NCI-H2227 (cell line): ENCODE results near the gene DMD.
"Not testable (repeated sequence)": the region's sequence is repeated elsewhere in the genome, so short reads cannot be mapped to it uniquely, and the experiment has no call there.

ENCODE experiments used
- DNase-seq: peaks from one replicate; lab custom pipeline; 2025; ENCODE audit not compliant: unreplicated experiment; lab: John Stamatoyannopoulos, UW

Gene DMD

DNA sequence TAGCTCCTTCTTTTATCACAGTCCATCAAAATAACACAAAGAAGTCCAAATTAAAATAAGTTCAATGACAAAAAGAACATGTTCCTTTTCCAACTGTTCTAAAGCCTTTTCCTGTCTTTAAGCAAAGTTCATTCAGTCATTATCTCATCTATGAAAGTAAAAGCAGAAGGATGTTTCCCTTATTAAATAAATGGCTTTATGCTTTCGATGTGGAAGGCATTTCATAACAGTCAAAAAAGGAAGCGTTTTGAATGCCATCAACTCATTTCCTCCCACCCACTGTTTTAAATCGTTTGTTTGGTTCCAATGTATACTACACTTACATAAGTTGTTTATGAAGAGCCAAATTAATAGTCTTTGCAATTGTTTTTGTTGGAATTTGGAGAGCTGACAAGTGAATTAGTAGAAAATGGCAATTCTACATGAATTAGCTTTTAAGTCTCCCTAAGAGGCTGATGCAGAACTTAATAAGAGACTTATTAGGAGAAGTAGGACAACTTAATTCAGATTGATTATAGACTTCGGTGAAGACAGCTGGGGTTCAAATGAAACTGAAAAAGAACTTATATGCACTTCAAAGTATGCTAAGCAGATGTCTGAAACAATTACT, 1746.9 kb downstream of the DMD start:
- no peak for DNase-seq

GRCh38 chrX:31461266-31461665, 1750.1 kb downstream of the DMD start:
- no peak for DNase-seq

- DNase-seq: no peak
Observed at GRCh38 chrX:31459361-31459760, 1752.0 kb downstream of the DMD start.

DNA sequence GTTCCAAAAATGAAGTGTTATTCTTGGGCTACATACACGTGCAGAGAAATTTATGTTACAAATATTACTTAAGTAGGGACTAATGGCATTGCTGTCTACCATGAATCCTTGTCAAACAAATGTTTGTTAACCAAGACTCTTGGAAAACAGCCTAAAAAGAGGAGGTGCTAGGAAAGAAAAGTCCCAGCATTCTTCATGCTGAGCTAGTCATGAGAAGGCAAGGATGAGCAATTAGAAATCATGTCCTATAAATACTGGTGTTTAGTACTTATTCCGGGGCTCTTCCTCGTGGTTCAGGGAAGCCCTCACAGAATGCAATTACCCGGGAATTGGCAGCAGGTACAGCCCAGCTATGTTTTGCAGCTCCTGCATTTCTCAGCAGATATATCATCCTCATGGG, 1761.4 kb downstream of the DMD start:
- DNase-seq: no peak

- DNase-seq: no peak
Observed at GRCh38 chrX:31449081-31449480, 1762.3 kb downstream of the DMD start.

- no peak for DNase-seq
Observed at GRCh38 chrX:31445542-31445941, 1765.8 kb downstream of the DMD start.

DNA sequence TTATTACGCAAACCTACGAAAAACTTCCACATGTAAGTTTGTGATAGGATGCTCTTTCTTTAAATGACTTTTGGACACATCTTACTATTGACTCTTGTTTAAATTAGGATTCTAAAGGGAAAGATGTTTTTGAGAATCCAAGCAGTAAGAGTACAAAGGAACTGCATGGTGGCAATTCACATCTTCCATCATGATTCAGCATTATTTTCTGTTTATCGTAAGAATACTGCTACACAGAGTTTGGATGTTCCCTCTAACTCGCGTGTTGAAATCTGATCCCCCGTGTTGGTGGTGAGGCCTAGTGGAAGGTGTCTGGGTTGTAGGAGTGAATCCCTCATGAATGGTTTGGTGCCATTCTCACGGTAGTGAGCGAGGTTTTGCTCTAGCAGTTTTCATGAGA, 1767.7 kb downstream of the DMD start:
- no peak for DNase-seq

DNA sequence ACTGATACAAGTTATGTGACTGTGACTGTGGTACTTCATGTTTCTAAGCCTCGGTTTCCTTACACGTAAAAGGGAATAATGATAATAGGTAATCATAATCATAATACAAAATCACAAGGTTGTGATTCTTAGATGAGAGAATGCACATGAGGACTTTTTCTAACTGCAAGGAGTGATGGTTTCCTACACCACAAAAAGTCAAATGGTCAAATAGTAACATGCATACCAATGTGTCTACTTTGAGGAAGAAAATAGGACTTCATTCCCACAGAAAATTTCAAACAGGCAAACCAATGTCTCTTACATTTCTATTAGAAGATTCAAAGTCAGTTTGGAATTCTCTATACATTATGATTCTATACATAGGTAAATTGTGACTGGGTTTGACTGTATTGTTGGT, 1770.8 kb downstream of the DMD start:
- no peak for DNase-seq

DNA sequence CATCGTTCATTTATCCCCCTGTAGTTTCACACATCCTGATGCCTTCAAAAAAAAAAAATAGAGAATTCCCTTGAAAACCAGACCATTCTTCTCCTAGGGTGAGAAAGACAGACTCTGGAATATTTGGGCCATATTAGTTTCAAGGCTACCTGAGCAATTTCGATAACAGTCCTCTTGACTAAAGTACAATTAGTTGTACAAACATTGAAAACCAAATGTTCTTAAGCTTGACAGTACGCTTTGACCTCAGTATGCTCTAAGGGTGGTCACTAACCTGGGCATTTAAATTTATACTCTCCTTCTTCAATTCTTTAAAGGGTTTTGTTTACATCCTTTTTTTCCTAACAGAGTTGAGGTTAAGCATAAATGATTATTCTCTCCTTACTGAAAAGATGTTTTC, 1774.9 kb downstream of the DMD start:
- no peak for DNase-seq

GRCh38 chrX:31435592-31435991, 1775.8 kb downstream of the DMD start:
- DNase-seq: no peak

- no peak for DNase-seq
Observed at GRCh38 chrX:31433856-31434255, 1777.5 kb downstream of the DMD start.

DNA sequence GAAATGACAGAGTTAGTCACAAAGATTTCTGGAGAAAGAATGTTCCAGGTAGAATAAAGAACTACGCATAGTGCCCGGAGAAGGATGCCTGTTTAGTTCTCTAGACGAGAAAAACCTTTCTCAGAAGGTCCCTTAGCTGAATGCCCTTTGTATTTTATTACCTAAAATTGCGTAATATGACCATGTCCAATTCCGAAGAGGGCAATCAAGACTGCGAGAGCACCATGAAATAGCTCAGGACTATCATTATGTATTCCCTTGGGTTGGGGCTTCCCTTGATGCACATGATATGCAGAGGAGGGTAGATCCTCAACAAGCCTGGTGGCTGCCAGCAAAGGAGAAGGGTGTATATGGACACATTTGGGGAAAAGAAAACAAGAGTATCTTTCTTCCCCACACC, 1781.4 kb downstream of the DMD start:
- no peak for DNase-seq

DNA sequence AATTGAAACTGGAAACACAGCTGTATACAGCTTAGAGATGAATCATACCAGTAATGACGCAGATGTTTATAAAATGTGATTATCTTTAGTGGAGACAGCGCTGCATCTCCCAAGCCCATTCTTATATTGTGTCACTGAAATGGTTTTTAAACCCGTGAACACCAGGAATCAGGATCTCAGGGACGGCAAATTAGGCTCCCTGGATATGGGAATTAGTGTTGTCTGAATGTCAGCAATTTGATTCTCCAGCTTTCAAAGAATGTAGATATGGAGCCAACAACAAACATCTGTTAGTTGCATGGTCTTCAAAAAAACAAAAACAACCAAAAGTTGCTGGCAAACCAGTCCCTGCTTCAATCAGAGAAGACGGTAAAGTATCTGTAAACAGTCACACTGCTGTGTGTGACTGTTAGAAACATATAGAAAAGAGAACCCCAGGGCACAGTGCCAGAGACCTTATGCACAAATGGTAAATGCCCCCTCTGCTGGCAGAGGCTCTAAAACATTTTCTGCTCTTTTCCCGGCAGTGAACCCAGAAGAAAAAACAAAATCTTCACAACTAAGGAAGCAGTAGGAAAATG, 1787.7 kb downstream of the DMD start:
- no peak for DNase-seq

DNA sequence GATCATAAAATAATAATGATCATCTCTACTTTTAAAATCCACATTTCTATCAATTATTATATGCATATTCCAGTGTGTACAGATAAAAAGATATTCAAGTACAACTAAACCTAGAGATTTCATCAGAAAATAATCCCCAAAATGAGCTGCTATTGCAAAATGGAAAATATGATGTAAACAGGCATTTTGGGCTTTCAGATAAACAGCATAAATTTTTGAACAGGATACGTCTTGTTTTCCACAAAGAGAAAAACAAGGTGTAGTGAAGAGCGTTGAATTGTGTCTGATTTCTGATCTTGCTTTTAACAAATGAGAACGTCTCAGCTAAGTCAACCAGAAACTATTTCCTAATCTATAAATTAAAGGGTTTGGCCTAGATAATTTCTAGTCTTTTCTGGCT, 1789.9 kb downstream of the DMD start:
- DNase-seq: no peak

- DNase-seq: no peak
Observed at GRCh38 chrX:31420711-31421151, 1790.6 kb downstream of the DMD start.

DNA sequence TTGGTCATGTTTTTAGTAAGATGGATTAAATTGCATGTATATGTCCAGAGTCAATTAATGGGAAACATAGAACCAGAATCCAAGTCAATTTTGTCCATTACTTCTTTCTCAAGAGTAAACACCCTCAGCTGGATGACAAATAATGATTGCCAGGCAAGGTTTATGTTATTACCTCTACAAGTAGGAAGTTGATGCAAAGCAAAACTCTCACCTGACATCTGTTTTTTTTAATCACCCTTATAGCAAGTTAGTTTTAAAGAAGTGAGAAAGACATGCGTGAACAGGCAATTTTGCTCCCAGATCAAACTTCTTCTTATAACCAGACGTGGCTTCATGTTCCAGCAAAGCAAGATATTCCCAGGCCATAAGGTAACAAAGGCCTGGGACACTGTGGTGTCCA, 1791.0 kb downstream of the DMD start:
- no peak for DNase-seq

- DNase-seq: no peak
Observed at GRCh38 chrX:31397119-31397518, 1814.2 kb downstream of the DMD start.

GRCh38 chrX:31392513-31392912, 1818.8 kb downstream of the DMD start:
- no peak for DNase-seq

GRCh38 chrX:31388946-31389345, 1822.4 kb downstream of the DMD start:
- DNase-seq: no peak

- no peak for DNase-seq
Observed at GRCh38 chrX:31384471-31384870, 1826.9 kb downstream of the DMD start.

- no peak for DNase-seq
Observed at GRCh38 chrX:31383991-31384390, 1827.4 kb downstream of the DMD start.

DNA sequence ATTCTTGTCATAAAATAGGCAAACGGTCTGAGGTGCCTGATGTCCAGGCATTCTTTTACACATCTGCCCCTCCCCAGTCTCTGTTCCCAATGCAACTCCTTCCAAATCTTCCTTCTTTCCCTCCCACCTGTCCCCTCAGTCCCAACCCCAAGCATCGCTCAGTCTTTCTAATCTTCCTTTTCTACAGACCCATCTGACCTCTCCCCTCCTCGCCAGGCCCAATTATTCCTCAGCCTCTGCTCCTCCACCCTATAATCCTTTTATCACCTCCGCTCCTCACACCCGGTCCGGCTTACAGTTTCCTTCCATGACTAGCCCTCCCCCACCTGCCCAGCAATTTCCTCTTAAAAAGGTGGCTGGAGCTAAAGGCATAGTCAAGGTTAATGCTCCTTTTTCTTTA, 1832.4 kb downstream of the DMD start:
- DNase-seq: not testable (repeated sequence)

GRCh38 chrX:31377821-31378220, 1833.5 kb downstream of the DMD start:
- DNase-seq: not testable (repeated sequence)
